Measurements from ENCODE around the gene SOX2. TPM values are rescaled to one million over a fixed set of nuclear protein-coding genes. Genes with fewer than 3 reads are reported as not detected.
"Not testable (repeated sequence)": the region's sequence is repeated elsewhere in the genome, so short reads cannot be mapped to it uniquely, and the experiment has no call there.

The SOX2 gene
- total RNA-seq, 2 donors from 2014 or later: 0.25 to 0.35 TPM

- no peak overlapping the region for H3K27ac ChIP-seq
- H3K4me1 ChIP-seq: no peaks in the 10 kb centered on the region
- no peak for DNase-seq
- H3K27me3 ChIP-seq: no peaks in the 10 kb centered on the region
- TF ChIP-seq, protein P1, sequence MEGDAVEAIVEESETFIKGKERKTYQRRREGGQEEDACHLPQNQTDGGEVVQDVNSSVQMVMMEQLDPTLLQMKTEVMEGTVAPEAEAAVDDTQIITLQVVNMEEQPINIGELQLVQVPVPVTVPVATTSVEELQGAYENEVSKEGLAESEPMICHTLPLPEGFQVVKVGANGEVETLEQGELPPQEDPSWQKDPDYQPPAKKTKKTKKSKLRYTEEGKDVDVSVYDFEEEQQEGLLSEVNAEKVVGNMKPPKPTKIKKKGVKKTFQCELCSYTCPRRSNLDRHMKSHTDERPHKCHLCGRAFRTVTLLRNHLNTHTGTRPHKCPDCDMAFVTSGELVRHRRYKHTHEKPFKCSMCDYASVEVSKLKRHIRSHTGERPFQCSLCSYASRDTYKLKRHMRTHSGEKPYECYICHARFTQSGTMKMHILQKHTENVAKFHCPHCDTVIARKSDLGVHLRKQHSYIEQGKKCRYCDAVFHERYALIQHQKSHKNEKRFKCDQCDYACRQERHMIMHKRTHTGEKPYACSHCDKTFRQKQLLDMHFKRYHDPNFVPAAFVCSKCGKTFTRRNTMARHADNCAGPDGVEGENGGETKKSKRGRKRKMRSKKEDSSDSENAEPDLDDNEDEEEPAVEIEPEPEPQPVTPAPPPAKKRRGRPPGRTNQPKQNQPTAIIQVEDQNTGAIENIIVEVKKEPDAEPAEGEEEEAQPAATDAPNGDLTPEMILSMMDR (IDR thresholded peaks at IDR 0.05): no peak
- H3K9ac ChIP-seq (ENCODE audit: low read depth in 2 of 2, low read length in 2 of 2): no peak overlapping the region
- no peaks in the 10 kb centered on the region for H3K9me3 ChIP-seq
- H3K36me3 ChIP-seq: no peaks in the 10 kb centered on the region
- no peak overlapping the region for H3K4me3 ChIP-seq
- intact Hi-C loops (cut with DNase I): no loop called here
These were observed 50.2 kb downstream of the SOX2 start for GRCh38 chr3:181761906-181762305.

DNA sequence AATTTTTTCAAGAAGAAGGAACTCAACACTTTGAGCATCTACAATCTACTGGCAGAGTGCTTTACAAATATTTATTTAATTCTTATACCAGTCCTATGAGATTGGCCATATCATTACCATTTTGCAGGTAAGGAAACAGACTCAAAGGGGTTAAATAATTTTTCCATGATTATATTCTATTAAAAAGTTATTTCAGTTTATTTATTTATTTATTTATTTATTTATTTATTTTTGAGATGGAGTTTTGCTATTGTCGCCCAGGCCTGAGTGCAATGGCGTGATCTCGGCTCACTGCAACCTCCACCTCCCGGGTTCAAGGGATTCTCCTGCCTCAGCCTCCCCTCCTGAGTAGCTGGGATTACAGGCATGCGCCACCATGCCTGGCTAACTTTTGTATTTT is 52.3 kb downstream of the SOX2 start:
- intact Hi-C loops (cut with DNase I); H3K4me3 ChIP-seq; H3K4me1 ChIP-seq; H3K9ac ChIP-seq (ENCODE audit: low read depth in 2 of 2, low read length in 2 of 2); H3K36me3 ChIP-seq; H3K27ac ChIP-seq; H3K9me3 ChIP-seq; H3K27me3 ChIP-seq; DNase-seq: not testable (repeated sequence)
